Endothelial cell (in vitro differentiated cells): ENCODE measurements around the gene EFCAB6. TPM values are rescaled to one million over a fixed set of nuclear protein-coding genes. Genes with fewer than 3 reads are reported as not detected.

Experiments
- DNase-seq: peaks from one replicate; pipeline ENCODE4 v3.0.0; 2021; ENCODE audit warnings: low spot score
- H3K27ac Mint-ChIP-seq: one replicate; pipeline ENCODE4 v1.8.0; 2021; ENCODE audit warnings: mixed read lengths, inconsistent platforms; ENCODE audit not compliant: unreplicated experiment
- H3K27me3 Mint-ChIP-seq: one replicate; pipeline ENCODE4 v1.8.0; 2021; ENCODE audit warnings: mild to moderate bottlenecking, moderate library complexity, mixed read lengths, inconsistent platforms; ENCODE audit not compliant: unreplicated experiment
- H3K36me3 Mint-ChIP-seq: one replicate; pipeline ENCODE4 v1.8.0; 2021; ENCODE audit warnings: mild to moderate bottlenecking, low read depth, mixed read lengths, inconsistent platforms; ENCODE audit not compliant: unreplicated experiment
- H3K4me1 Mint-ChIP-seq: one replicate; pipeline ENCODE4 v1.8.0; 2021; ENCODE audit warnings: mild to moderate bottlenecking, mixed read lengths, inconsistent platforms; ENCODE audit not compliant: unreplicated experiment
- H3K4me3 Mint-ChIP-seq: one replicate; pipeline ENCODE4 v1.8.0; 2021; ENCODE audit warnings: mild to moderate bottlenecking, mixed read lengths, inconsistent platforms; ENCODE audit not compliant: unreplicated experiment
- H3K9me3 Mint-ChIP-seq: one replicate; pipeline ENCODE4 v1.8.0; 2021; ENCODE audit warnings: mixed read lengths, inconsistent platforms; ENCODE audit not compliant: unreplicated experiment
- total RNA-seq: library from RNA; stranded (reverse); fragmentation: NEBNext Ultra II Directional; extraction: Animal tissue kit (Norgen Biotek cat#: 25700); gene quantifications from one replicate; pipeline ENCODE4 v1.2.1, GENCODE V29; 2021; ENCODE audit not compliant: unreplicated experiment
- TF ChIP-seq, protein P1 (sequence below): fragments of 200-600 bp; sonication (generic); IDR thresholded peaks from one replicate; pipeline ENCODE4 v1.5.0; 2021; ENCODE audit warnings: antibody characterized with exemption; ENCODE audit not compliant: unreplicated experiment

EFCAB6 gene
- total RNA-seq, 1 donor from 2014 or later: 0.69 TPM

DNA sequence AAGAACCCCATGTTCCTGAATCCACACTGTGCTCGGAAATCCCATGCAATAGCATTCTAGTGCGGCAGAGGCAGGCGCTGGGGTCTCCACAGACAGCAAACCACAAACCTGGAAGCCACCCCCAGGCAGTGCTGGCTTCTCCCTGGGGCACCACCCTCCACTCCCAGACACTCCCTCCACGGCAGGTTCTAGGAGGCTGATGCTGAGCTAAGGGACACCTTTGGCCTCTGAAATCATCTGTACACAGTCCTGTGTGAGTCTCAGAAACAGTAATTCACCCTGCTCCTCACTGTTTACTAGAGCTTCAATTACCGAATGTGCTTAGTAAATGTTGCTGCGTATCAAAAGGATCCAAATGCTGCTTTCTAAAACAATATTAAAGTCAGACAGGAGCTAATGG, 129.3 kb downstream of the EFCAB6 start:
- H3K4me3 Mint-ChIP-seq: no peak overlapping the region
- TF ChIP-seq, protein P1, sequence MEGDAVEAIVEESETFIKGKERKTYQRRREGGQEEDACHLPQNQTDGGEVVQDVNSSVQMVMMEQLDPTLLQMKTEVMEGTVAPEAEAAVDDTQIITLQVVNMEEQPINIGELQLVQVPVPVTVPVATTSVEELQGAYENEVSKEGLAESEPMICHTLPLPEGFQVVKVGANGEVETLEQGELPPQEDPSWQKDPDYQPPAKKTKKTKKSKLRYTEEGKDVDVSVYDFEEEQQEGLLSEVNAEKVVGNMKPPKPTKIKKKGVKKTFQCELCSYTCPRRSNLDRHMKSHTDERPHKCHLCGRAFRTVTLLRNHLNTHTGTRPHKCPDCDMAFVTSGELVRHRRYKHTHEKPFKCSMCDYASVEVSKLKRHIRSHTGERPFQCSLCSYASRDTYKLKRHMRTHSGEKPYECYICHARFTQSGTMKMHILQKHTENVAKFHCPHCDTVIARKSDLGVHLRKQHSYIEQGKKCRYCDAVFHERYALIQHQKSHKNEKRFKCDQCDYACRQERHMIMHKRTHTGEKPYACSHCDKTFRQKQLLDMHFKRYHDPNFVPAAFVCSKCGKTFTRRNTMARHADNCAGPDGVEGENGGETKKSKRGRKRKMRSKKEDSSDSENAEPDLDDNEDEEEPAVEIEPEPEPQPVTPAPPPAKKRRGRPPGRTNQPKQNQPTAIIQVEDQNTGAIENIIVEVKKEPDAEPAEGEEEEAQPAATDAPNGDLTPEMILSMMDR: no peak
- H3K27ac Mint-ChIP-seq: no peak overlapping the region
- H3K4me1 Mint-ChIP-seq: no peaks in the 10 kb centered on the region
- H3K36me3 Mint-ChIP-seq: no peaks in the 10 kb centered on the region
- DNase-seq: no peak
- H3K9me3 Mint-ChIP-seq: no peaks in the 10 kb centered on the region
- H3K27me3 Mint-ChIP-seq: no peaks in the 10 kb centered on the region

DNA sequence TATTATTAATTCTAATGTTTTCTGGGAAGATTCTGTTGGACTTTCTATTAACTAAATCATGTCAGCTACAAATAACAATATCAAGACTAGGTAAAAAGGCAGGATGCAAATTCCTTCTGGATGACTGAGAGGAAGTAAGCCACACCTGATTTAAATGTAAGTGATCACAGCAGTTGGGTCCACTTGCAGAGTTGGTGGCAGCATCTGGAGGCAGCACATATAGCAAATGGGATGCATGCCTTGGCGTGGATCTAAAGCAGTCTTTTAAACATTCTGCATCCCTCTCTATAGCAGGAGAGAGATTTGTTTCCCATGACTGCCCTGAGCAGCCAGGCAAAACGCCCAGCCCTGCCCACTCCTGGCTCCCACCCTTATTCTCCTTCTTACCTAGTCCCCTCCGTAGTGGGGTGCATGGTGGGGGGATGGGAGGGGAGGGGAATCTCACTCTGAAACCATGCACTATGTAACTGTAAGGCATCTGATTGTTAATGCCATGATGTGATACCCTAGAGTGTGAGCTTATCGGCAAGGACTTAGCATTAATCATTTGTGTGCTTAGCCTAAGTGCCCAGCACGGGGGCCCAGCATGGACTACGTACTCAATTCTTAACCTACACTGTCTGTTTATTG, 130.3 kb downstream of the EFCAB6 start:
- H3K4me3 Mint-ChIP-seq: no peak overlapping the region
- H3K9me3 Mint-ChIP-seq: no peaks in the 10 kb centered on the region
- no peaks in the 10 kb centered on the region for H3K4me1 Mint-ChIP-seq

DNA sequence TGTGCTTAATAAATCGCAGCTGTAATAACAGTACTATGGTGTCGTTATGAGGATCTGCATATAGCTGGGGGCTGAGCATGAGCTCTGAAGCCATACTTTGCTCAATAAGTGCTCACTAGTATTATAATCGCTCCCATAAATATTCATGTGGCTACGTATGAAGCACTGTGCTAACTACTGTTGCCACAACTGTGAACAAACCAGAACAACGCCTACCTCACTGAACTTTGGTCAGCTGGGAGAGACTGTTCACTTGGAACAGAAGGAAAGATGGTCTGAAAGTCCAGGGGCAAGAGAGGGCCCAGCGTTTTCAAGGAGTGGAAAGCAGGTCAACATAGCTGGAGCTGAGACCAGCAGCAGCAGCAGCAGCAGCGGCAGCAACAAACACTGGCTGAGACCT, 141.6 kb downstream of the EFCAB6 start:
- no peaks in the 10 kb centered on the region for H3K4me1 Mint-ChIP-seq
- no peaks in the 10 kb centered on the region for H3K27me3 Mint-ChIP-seq
- no peaks in the 10 kb centered on the region for H3K9me3 Mint-ChIP-seq
- TF ChIP-seq, protein P1: no peak
- no peaks in the 10 kb centered on the region for H3K36me3 Mint-ChIP-seq
- no peak overlapping the region for H3K27ac Mint-ChIP-seq
- H3K4me3 Mint-ChIP-seq: no peak overlapping the region
- DNase-seq: no peak

More for the DNA sequence above, 130.3 kb downstream of the EFCAB6 start:
- Mint-ChIP-seq H3K27ac (no peak overlapping the region), H3K36me3 (no peaks in the 10 kb centered on the region), H3K27me3 (no peaks in the 10 kb centered on the region)
- TF ChIP-seq, protein P1: no peak
- DNase-seq: no peak

DNA sequence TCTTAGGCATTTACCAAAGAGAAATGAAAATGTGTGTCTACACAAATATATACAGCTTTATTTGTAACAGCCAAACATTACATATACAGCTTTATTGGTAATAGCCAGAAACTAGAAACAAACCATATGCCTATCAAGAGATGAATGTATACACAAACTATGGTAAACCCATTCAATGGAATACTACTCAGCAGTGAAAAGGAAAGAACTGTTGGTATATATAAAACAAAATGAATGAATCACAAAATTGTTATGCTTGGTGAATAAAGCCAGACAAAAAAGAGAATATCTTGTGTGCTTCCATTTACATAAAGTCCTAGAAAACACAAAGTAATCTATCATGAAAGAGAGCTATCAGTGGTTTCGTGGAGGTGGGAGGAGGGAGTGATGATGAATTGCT, 142.9 kb downstream of the EFCAB6 start:
- no peak for DNase-seq
- H3K36me3 Mint-ChIP-seq: no peaks in the 10 kb centered on the region
- no peaks in the 10 kb centered on the region for H3K9me3 Mint-ChIP-seq
- TF ChIP-seq, protein P1: no peak
- no peak overlapping the region for H3K4me3 Mint-ChIP-seq
- H3K4me1 Mint-ChIP-seq: no peaks in the 10 kb centered on the region
- H3K27me3 Mint-ChIP-seq: peaks cover 1% of the 10 kb centered on the region
- H3K27ac Mint-ChIP-seq: no peak overlapping the region

DNA sequence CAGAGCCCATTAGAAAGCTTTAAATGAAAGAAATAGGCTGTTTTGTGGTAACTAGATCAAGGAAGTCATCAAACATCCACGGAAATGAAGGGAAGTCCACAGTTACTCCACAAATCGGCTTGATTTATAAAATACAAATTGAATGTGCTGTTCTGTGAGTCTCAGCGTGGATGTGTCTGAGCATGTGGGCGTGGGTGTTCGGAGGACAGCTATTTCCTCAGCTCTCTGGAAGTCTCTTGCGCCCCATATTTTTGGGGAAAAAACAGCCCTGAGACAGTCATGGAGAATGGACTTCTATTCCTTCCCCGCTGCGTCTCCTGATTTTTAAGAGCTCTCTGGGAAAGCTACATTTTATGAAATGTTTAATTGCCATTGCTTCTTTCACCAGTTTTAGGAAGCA, 144.4 kb downstream of the EFCAB6 start:
- H3K36me3 Mint-ChIP-seq: no peaks in the 10 kb centered on the region
- H3K4me3 Mint-ChIP-seq: no peak overlapping the region
- no peaks in the 10 kb centered on the region for H3K9me3 Mint-ChIP-seq
- no peak for DNase-seq
- TF ChIP-seq, protein P1: no peak
- no peaks in the 10 kb centered on the region for H3K4me1 Mint-ChIP-seq
- no peak overlapping the region for H3K27ac Mint-ChIP-seq
- peaks cover 1% of the 10 kb centered on the region for H3K27me3 Mint-ChIP-seq
